Activated T-helper 1 cell treated with anti-CD3 and anti-CD28 coated beads, Interleukin-2, amount 50 U/mL, for 16 hours (primary cell): ENCODE data around the gene DIRAS3.
"Not testable (repeated sequence)": the region's sequence is repeated elsewhere in the genome, so short reads cannot be mapped to it uniquely, and the experiment has no call there.

Experiments
- DNase-seq, 2 donors: peaks; one replicate each; pipeline ENCODE4 v3.0.0-alpha.2; 2020; ENCODE audit warnings: low read depth in 1 of 2, low spot score in 1 of 2

DIRAS3 gene

DNA sequence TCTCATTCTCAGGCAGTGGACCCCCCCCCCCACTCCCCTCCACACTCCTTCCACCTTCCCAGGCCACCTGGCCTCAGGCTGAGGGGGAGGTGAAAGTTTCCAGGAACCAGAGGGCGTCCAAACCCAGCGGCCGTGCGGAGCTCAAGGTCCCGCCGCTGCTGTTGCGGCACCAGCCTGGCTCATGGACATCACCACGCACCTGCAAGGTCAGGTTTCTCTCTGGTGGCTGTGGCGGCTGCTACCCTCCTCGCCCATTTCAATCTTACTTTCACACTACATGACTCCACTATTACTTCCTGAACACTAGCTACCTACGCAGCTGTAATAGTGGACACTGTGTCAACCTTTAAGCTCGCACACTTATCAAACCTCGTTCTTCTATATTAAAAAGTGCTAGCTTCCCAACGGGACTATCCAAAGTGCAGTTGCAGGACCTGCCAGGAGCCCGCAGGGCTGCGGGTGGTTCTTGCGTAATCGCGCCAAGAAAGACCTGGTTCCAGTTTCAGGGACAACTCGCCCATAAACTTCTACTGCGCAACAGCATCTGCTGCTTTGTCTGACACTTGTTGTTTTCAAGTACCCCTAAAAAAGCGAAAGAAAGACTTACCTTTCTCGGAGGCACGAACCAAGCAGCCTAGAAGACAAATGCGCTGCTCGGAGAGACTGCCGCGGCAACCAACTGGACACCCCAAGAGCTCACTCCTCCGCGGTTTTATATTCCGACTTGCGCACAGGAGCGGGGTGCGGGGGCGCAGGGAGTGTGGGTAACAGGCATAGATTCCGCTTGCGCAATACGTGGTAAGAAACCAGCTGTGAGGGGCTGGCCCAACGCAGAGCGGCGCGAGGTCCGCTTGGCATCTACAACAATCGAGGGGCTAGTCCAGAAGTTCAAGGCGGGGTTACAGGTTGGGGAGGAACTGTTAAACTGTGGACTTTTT lies at the start of gene DIRAS3:
Gene DIRAS3, minus strand, starts transcription at position 687 of the 938 bp plus-strand sequence. CDS start 3,330 bp downstream, outside the sequence.
- DNase-seq: no peak

- DNase-seq: no peak
Observed at GRCh38 chr1:68093737-68094136, 43.3 kb upstream of the DIRAS3 start.

GRCh38 chr1:68087184-68087583 lies 36.8 kb upstream of the DIRAS3 start:
- DNase-seq: no peak

GRCh38 chr1:68085752-68086151 lies 35.3 kb upstream of the DIRAS3 start:
- no peak for DNase-seq

GRCh38 chr1:68083686-68084085 lies 33.3 kb upstream of the DIRAS3 start:
- DNase-seq: no peak

- no peak for DNase-seq
Observed at GRCh38 chr1:68081775-68082283, 31.4 kb upstream of the DIRAS3 start.

- no peak for DNase-seq
Observed at GRCh38 chr1:68078647-68079046, 28.2 kb upstream of the DIRAS3 start.

- DNase-seq: no peak
Observed at GRCh38 chr1:68074472-68074871, 24.0 kb upstream of the DIRAS3 start.

- DNase-seq: no peak
Observed at GRCh38 chr1:68065766-68066165, 15.3 kb upstream of the DIRAS3 start.

GRCh38 chr1:68058053-68058452 lies 7.6 kb upstream of the DIRAS3 start:
- not testable (repeated sequence) for DNase-seq

- DNase-seq: no peak
Observed at GRCh38 chr1:68057564-68057963, 7.1 kb upstream of the DIRAS3 start.

- no peak for DNase-seq
Observed at GRCh38 chr1:68057050-68057449, 6.6 kb upstream of the DIRAS3 start.

- no peak for DNase-seq
Observed at GRCh38 chr1:68051475-68051874, 1.0 kb upstream of the DIRAS3 start.

DNA sequence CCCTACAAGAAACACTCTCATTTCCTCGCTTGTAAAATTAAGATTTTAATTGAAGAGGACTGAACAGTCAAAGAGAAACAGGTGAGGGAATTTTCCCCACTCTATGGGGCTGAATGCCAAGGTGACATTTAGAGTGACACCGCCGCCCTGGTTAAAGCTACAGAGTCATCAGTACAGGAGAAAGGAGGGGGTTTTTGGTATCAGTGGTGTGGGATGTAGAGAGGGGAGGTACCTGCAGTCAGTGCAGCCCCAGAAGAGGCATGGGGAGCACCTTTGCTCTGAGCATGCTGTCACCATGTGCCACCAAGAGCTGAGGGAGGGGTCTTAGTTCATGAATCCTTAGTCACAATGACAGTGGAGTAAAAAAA lies 2.8 kb downstream of the DIRAS3 start:
- no peak for DNase-seq

- DNase-seq: no peak
Observed at GRCh38 chr1:68046885-68047658, 3.4 kb downstream of the DIRAS3 start.

DNA sequence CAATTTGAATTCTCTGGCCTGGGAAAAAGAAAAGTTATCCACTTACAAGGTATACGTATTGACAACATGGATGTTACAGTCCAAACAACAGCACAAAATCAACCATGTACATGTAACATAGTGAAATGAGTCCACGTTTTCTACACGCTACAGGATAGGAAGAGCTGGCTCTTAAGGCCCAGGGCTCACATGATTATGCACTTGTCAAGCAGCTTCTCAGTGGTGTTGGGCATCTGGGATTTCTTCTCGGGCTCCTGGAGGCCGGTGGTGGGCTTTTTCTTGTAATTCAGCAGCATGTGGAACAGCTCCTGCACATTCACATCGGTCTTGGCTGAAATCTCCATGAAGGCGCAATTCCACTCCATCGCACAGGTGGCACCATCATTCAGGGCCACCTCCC lies 4.0 kb downstream of the DIRAS3 start:
- no peak for DNase-seq

DNA sequence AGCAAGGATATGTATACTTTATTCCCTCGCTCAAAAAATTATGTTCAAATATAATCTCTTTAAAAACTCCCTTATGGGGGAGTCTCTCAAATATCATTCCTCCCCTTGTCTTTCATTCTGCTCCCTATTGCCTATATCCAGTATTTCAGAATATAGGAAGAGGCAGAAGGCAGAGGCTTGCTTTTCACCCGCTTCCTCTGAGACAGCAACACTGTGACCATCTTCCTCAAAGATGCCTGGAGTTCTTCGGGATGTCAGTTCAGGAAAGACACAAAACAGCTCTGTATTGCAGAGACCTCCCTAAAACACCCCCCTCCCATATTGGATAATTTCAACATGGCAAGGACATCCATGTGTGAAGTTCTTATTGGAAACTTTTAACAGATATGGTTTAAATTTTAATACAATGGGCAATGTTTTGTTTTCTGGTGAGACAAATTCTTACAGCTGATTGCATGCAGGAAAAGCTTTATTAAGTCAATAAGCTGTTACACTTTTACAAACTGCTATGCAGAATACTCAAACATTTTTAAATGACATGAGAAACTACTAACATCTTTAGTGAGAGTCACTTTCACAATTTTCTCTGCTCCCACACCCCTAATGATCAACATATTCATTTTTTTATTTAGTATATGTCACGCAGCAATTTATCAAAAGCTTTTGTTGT lies 4.8 kb downstream of the DIRAS3 start:
- no peak for DNase-seq

- no peak for DNase-seq
Observed at GRCh38 chr1:68043443-68044090, 6.9 kb downstream of the DIRAS3 start.

DNA sequence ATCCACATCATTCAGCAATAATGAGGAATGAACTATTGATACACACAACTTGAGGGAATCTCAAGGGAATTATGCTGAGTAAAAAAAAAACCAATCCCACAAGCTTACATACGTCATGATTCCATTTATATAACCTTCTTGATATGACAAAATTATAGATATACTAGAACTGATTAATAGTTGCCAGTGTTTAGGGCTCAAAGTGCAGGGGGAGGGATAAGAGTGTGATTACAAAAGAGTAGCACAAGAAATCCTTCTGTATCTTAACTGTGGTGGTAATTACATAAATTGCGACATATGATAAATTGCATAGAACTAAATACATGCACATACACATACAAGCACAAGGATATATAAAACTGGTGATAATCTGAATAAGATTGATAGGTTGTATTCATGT lies 13.5 kb downstream of the DIRAS3 start:
- no peak for DNase-seq

DNA sequence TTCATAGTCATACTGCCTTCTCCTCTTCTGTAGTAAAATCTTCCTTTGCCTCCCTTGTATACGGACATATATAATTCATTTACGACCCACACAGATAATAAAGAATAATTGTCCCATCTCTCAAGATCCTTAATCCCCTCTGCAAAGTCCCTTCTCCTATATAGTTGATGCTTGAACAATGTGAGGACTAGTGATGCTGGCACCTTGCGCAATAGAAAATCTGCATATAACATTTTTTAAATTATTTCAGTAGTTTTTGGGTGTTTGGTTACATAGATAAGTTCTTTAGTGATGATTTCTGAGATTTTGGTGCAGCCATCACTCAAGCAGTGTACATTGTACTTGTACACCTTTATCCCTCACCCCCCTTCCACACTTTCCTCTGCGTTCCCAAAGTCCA lies 21.0 kb downstream of the DIRAS3 start:
- DNase-seq: no peak

DNA sequence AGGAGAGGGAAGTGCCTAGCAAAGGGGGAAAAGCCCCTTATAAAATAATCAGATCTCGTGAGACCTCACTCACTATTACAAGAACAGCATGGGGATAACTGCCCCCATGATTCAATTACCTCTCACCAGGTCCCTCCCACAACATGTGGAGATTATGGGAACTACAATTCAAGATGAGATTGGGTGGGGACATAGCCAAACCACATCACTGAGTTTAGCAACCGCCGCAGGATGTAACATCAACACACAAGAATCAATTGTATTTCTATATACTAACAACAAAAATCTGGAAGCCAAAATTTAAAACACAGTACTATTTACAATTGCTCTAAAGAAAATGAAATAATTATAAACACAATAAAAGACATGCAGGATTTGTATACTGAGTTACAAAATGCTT lies 21.9 kb downstream of the DIRAS3 start:
- DNase-seq: no peak
